Body of pancreas (tissue), 4 donors: ENCODE measurements around the gene SUMO3. TPM values are rescaled to one million over a fixed set of nuclear protein-coding genes. Genes with fewer than 3 reads are reported as not detected.

Experiments
- ATAC-seq: fragments of 150-250 bp; one replicate; pipeline ENCODE4 v1.9.1; 2016
- DNase-seq, 4 donors: peaks; one replicate each; pipeline ENCODE4 v3.0.0-alpha.2; 2019
- H3K27ac ChIP-seq, 4 donors: fragments of 200-600 bp; sonication (generic); 1 replicate in 3 of 4; 2 replicates in 1 of 4; pipeline versions ENCODE4 v1.5.1 to v1.6.1; 2016 to 2019; ENCODE audit warnings: mild to moderate bottlenecking in 1 of 4, mixed read lengths in 1 of 4, moderate library complexity in 1 of 4
- H3K27me3 ChIP-seq, 2 donors: fragments of 200-600 bp; sonication (generic); one replicate each; pipeline ENCODE4 v1.6.0; 2016; ENCODE audit warnings: mild to moderate bottlenecking in 1 of 2
- H3K36me3 ChIP-seq, 2 donors: fragments of 200-600 bp; sonication (generic); replicated peaks in 1 of 2; 2 replicates each; pipeline ENCODE4 v1.5.1; 2016; ENCODE audit warnings: low read depth in 2 of 2; ENCODE audit not compliant: insufficient read depth in 1 of 2
- H3K4me1 ChIP-seq: fragments of 200-600 bp; sonication (generic); one replicate; pipeline ENCODE4 v1.6.0; 2016
- H3K4me3 ChIP-seq, 2 donors: fragments of 200-600 bp; sonication (generic); 1 replicate in 1 of 2; 2 replicates in 1 of 2; pipeline ENCODE4 v1.5.1; 2016 to 2019
- H3K9me3 ChIP-seq, 3 donors: fragments of 200-600 bp; sonication (generic); 1 replicate in 2 of 3; 2 replicates in 1 of 3; pipeline ENCODE4 v1.5.1; 2016
- POLR2A ChIP-seq, 3 donors: fragments of 450-650 bp; IDR thresholded peaks; one replicate each; pipeline ENCODE4 v1.6.1; 2016; ENCODE audit warnings: antibody characterized with exemption in 3 of 3, mild to moderate bottlenecking in 2 of 3
- WGBS, 2 donors: methylation state at CpG; one replicate each; pipeline ENCODE4 v1.1.5; 2017; 5-methylcytosine and 5-hydroxymethylcytosine counted together
- intact Hi-C: fragments of 100-400 bp; cut with DNase I; formaldehyde crosslinking; loops from one replicate; pipeline ENCODE4 v1.15.1; 2023
- total RNA-seq, 2 donors: library from RNA; depleted of rRNA; stranded (reverse); fragments of >200 nt; gene quantifications; one replicate each; pipeline ENCODE4 v1.1.0, GENCODE V29; 2016
- TF ChIP-seq, protein P1 (sequence below), 7 experiments: fragments of 450-650 bp in 4 of 7; fragments of 200-600 bp in 3 of 7; sonication (generic) in 3 of 7; IDR thresholded peaks; one replicate each; pipeline ENCODE4 v1.5.1; 2016 to 2019; ENCODE audit warnings: antibody characterized with exemption in 7 of 7

Gene SUMO3
- total RNA-seq, 2 donors from 2014 or later, result 20.4 to 33.2 TPM

DNA sequence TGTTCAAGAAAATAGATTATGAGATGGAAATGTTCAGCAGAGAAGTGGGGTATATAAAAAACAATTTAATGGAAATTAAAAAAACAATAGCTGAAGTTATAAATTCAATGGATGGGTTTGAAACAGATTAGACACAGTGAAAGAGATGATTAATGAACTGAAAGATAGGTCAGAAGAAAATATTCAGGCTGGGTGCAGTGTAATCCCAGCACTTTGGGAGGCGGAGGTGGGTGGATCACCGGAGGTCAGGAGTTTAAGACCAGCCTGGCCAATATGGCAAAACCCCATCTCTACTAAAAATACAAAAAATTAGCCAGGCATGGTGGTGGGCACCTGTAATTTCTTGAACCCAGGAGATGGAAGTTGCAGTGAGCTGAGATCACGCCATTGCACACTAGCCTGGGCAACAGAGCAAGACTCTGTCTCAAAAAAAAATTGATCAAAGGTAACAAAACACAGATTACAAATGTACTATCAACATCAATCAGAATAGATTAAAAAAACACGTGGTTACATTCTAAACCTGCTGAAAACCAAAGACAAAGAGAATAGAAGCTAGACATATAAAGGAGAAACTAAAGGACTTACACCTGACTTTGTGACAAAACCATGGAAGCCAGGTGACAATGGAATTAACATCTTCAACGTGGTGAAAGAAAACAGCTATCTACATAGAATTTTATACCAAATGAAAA, 4.8 kb upstream of the SUMO3 start:
- TF ChIP-seq, protein P1, sequence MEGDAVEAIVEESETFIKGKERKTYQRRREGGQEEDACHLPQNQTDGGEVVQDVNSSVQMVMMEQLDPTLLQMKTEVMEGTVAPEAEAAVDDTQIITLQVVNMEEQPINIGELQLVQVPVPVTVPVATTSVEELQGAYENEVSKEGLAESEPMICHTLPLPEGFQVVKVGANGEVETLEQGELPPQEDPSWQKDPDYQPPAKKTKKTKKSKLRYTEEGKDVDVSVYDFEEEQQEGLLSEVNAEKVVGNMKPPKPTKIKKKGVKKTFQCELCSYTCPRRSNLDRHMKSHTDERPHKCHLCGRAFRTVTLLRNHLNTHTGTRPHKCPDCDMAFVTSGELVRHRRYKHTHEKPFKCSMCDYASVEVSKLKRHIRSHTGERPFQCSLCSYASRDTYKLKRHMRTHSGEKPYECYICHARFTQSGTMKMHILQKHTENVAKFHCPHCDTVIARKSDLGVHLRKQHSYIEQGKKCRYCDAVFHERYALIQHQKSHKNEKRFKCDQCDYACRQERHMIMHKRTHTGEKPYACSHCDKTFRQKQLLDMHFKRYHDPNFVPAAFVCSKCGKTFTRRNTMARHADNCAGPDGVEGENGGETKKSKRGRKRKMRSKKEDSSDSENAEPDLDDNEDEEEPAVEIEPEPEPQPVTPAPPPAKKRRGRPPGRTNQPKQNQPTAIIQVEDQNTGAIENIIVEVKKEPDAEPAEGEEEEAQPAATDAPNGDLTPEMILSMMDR (IDR thresholded peaks at IDR 0.05), result no peak
- no peak for TF ChIP-seq POLR2A (IDR thresholded peaks at IDR 0.05)
- ATAC-seq, result no peak
- intact Hi-C loops, result no loop called here
- 65 to 69% methylated on average over 5 of the region's 5 CpGs for WGBS, 2 donors
- H3K27ac ChIP-seq, result no peak overlapping the region
- H3K4me1 ChIP-seq, result peaks cover 8% of the 10 kb centered on the region
- no peak for DNase-seq
- H3K4me3 ChIP-seq, result no peak overlapping the region
- no peaks in the 10 kb centered on the region for H3K36me3 ChIP-seq
- H3K9me3 ChIP-seq, result peaks cover 0 to 12% (median 0%) of the 10 kb centered on the region in 3 donors
- H3K27me3 ChIP-seq, result no peaks in the 10 kb centered on the region

DNA sequence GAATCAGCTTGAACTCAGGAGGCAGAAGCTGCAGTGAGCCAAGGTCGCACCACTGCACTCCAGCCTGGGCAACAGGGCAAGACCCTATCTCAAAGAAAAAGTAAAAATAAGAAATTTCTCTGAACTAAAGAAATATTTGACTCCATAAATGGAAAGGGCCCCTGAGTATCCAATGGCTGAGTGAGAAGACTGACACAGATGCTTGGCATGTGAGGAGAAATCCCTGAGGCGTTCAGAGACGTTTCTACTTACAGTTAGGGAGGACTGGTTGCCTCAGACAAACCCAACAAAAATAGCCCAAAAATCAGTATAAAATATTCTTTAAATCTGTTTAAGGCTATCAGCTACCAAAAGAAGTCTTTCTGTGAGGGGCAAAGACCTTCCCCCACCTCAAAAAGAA, 3.0 kb upstream of the SUMO3 start:
- no peak overlapping the region for H3K4me3 ChIP-seq
- ATAC-seq (no peak), DNase-seq (no peak)
- H3K4me1 ChIP-seq, result peaks cover 13% of the 10 kb centered on the region
- WGBS, 2 donors, result 68 to 82% methylated on average over 3 of the region's 3 CpGs
- intact Hi-C loops, result no loop called here
- no peak overlapping the region for H3K27ac ChIP-seq
- no peaks in the 10 kb centered on the region for H3K27me3 ChIP-seq
- peaks cover 0 to 9% (median 0%) of the 10 kb centered on the region in 3 donors for H3K9me3 ChIP-seq
- no peak for TF ChIP-seq POLR2A (IDR thresholded peaks at IDR 0.05)
- TF ChIP-seq, protein P1 (IDR thresholded peaks at IDR 0.05), result no peak
- no peaks in the 10 kb centered on the region for H3K36me3 ChIP-seq

DNA sequence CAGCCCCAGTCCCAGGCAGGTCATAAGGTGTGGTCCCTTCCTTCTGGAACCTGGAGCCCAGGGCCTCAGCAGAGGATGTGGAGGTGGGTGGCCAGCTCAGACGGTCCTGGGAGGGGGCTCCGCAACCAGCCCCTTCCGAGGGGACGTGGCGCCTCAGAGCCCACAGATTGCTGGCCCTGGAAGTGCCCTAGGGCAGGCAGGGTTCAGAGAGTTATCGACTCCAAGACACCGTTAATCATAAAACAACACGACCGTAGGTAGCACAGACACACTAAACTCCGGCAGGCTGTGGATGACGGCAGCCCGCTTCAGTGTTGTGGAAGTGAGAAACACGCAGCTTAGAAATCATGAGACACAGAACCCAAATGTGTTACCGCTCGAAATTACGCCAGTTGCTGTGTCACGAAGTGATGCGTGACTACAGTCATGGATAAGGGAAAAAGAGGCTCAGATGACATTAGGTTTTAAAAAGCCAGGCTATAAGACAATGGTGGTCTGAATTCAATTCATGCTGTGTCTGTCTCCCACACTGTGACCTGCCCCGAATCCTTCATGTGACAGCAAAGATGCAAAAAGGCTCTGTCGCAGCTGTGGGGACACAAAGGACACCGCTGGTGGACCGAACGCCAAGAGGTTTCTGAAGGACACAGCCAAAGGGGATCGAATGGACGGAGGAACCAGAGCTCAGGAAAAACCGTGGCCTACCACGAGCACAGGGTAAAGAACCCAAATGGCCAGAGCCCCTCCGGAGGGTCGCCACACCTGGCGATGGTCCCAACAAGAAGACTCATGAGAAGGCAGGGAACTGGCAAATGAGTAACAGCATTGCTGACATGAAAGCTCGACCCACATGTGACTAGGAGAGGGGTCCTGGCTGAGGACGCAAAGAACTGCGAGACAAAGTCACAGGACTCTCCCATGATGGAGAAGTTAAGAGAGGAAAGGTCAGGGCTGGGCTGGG, 1.7 kb upstream of the SUMO3 start:
- no peaks in the 10 kb centered on the region for H3K36me3 ChIP-seq
- ATAC-seq, result no peak
- TF ChIP-seq POLR2A (IDR thresholded peaks at IDR 0.05), result no peak
- TF ChIP-seq, protein P1 (IDR thresholded peaks at IDR 0.05), result no peak
- H3K4me3 ChIP-seq, result no peak overlapping the region
- H3K9me3 ChIP-seq, result peaks cover 0 to 9% (median 0%) of the 10 kb centered on the region in 3 donors
- no peak overlapping the region for H3K27ac ChIP-seq
- intact Hi-C loops, result no loop called here
- WGBS, 2 donors, result 91 to 93% methylated on average over 33 of the region's 33 CpGs
- peaks cover 13% of the 10 kb centered on the region for H3K4me1 ChIP-seq
- no peak for DNase-seq
- H3K27me3 ChIP-seq, result no peaks in the 10 kb centered on the region

DNA sequence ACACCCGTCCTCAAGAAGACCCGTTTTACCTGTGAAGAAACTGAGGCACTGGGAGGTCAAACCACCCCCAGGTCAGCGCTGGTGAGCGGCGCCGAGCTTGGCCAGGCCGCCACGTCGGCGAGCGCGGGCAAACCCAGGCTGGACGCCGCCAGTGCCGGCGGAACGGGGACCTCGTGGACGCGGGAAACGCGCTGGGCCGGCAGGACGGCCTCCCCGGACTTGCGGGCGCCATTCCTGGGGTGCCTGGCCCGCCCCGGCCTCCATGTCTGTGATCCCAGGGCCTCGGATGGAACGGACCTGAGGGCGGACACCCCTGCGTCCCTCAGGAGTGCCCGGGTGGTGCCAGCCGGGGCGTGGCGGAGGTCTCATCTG, 764 bp upstream of the SUMO3 start:
- intact Hi-C loops, result no loop called here

More for the DNA sequence above, 764 bp upstream of the SUMO3 start:
- no peak for DNase-seq
- H3K27ac ChIP-seq, result peak overlapping the region in 3 of 4 donors; percentile 72 to 85 (median 83)
- no peak for TF ChIP-seq POLR2A (IDR thresholded peaks at IDR 0.05)
- TF ChIP-seq, protein P1 (IDR thresholded peaks at IDR 0.05), result no peak
- H3K4me3 ChIP-seq, result peak overlapping the region; percentile 44 to 51
- H3K36me3 ChIP-seq, result no peaks in the 10 kb centered on the region
- H3K9me3 ChIP-seq, result peaks cover 0 to 9% (median 0%) of the 10 kb centered on the region in 3 donors
- 56 to 96% methylated on average over 5 to 31 of the region's 37 CpGs for WGBS, 2 donors
- H3K27me3 ChIP-seq, result no peaks in the 10 kb centered on the region
- peaks cover 13% of the 10 kb centered on the region for H3K4me1 ChIP-seq
- no peak for ATAC-seq
